HFF-Myc (cell line): ENCODE data around the gene NOX3.
"Not testable (repeated sequence)": the region's sequence is repeated elsewhere in the genome, so short reads cannot be mapped to it uniquely, and the experiment has no call there.

Experiments used
- DNase-seq: peaks from one replicate; pipeline ENCODE4 v3.0.0-alpha.2; 2011; ENCODE audit warnings: low read depth; ENCODE audit errors: extremely low read depth
- H3K4me3 ChIP-seq: replicated peaks from 2 replicates; pipeline ENCODE4 v1.5.1; 2011; ENCODE audit warnings: low read depth, mild to moderate bottlenecking, control low read depth, low read length
- TF ChIP-seq, protein P1 (sequence below): IDR thresholded peaks from 2 replicates; pipeline ENCODE4 v1.5.1; 2012; ENCODE audit warnings: mild to moderate bottlenecking, low read depth, low read length, control low read depth; ENCODE audit errors: missing control alignments

Gene NOX3

DNA sequence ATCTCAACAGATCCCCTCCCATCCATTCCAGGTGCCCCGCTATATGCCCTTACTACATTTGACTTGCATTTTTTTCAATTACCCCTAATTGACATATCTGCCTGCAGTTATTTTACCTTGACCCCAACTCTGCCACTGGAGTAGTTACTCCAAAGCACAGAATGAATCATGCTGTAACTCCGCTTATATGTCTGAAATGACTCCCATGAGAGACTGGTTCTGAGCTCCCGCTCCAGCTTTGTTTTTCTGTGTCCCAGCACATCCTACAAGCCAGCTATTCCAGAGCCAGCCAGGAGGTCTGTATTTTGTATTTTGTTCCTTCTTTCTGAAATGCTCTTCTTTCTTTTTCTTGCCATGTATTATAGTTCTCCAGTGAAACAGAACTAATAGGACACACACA is 10.9 kb upstream of the NOX3 start:
- H3K4me3 ChIP-seq: no peak overlapping the region
- no peak for DNase-seq
- TF ChIP-seq, protein P1, sequence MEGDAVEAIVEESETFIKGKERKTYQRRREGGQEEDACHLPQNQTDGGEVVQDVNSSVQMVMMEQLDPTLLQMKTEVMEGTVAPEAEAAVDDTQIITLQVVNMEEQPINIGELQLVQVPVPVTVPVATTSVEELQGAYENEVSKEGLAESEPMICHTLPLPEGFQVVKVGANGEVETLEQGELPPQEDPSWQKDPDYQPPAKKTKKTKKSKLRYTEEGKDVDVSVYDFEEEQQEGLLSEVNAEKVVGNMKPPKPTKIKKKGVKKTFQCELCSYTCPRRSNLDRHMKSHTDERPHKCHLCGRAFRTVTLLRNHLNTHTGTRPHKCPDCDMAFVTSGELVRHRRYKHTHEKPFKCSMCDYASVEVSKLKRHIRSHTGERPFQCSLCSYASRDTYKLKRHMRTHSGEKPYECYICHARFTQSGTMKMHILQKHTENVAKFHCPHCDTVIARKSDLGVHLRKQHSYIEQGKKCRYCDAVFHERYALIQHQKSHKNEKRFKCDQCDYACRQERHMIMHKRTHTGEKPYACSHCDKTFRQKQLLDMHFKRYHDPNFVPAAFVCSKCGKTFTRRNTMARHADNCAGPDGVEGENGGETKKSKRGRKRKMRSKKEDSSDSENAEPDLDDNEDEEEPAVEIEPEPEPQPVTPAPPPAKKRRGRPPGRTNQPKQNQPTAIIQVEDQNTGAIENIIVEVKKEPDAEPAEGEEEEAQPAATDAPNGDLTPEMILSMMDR: no peak

GRCh38 chr6:155461556-155461955 is 5.9 kb upstream of the NOX3 start:
- no peak for DNase-seq
- no peak overlapping the region for H3K4me3 ChIP-seq
- TF ChIP-seq, protein P1: no peak

DNA sequence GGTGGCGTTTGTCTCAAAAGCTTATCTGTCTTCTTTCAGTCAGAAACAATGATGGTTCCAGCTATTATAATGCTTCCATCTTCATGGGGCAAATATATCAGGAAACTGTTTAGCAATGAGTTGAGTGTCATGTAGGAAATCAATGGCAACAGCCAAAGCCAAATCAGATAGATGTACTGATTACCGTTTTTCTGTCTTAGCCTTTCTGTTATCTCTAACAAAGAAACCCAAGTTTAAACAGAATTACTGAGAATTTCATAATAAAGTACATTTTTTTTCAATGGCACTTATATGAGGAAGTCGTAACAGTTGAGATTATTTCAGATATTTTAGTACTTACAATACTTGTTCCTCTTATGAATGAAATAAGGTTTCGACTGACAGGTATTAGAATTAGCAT is 1.2 kb downstream of the NOX3 start:
- TF ChIP-seq, protein P1: no peak
- no peak overlapping the region for H3K4me3 ChIP-seq
- DNase-seq: no peak

DNA sequence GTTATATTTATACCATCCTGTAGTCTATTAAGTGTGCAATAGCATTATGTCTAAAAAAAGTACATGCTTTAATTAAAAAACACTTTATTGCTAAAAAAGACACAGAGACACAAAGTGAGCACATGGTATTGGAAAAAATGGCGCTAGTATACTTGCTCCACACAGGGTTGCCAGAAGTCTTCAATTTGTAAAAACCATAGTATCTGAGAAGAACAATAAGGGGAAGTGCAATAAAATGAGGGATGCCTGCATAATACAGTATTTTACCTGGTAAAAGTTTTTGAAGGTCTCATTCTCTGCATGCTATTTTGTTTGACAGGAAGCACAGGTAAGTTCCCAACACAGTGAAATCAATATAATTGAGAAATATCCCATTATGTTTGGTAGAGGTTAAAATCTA is 1.6 kb downstream of the NOX3 start:
- H3K4me3 ChIP-seq: no peak overlapping the region
- no peak for DNase-seq
- TF ChIP-seq, protein P1: no peak

DNA sequence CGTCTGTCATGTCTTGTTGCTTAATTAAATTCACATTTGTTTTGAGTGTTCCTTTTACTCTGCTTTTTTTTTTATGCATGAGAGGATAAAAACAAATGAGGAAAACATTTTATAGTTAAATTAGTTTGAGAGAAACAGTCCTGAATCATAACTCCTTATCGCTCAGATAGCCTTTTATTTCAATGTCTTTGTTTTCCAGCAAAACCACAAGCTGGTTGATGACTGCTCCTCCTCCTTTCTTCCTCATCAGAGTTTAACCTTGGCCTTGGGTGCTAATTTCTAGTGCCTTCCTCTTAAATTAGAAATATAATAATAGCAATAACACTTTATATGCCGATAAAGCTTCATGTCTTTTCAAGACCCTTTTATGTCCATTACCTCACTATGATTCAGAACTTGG is 3.1 kb downstream of the NOX3 start:
- DNase-seq: no peak

DNA sequence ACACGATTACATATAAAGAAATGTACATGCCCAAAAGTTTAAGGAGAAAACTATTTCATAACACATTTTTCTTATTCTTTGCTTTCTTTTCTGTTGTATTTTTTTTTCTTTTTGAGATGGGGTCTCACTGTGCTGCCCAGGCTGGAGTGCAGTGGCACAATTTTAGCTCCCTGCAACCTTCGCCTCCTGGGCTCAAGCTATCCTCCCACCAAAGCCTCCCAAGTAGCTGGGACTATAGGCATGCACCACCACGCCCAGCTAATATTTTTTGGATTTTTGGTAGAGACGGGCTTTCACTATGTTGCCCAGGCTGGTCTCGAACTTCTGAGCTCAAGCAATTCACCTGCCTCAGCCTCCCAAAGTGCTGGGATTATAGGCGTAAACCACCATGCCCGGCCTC is 4.1 kb downstream of the NOX3 start:
- DNase-seq, H3K4me3 ChIP-seq: not testable (repeated sequence)

More for the DNA sequence above, 3.1 kb downstream of the NOX3 start:
- H3K4me3 ChIP-seq: no peak overlapping the region
- TF ChIP-seq, protein P1: no peak

DNA sequence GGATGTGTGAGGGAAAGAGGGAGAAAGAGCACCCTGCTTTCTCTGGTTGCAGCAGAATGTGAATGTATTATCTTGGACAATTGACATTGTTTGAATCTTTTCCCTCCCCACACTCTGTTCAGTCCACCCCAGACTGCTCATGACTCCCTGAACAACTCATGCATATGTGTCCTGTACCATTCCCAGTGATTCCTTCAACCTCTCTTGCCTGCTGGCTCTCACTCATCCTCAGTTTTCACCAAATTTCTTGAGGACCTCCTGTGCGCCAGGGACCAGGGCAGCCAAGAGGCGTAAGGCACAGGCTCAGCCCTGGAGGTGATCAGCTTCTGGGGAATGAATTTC is 5.4 kb downstream of the NOX3 start:
- DNase-seq: no peak
- TF ChIP-seq, protein P1: no peak
- H3K4me3 ChIP-seq: no peak overlapping the region
